GM21529 (cell line): ENCODE results near the gene TBC1D30.
A peak's percentile ranks its signal among the peaks of the same experiment; 100 is the strongest.

Experiments used
- ATAC-seq: cut with Tn5 transposase; IDR thresholded peaks from one replicate; pipeline ENCODE4 v1.9.1; 2021; ENCODE audit not compliant: unreplicated experiment

TBC1D30 gene

GRCh38 chr12:64903479-64904152, 79.2 kb downstream of the TBC1D30 start:
- no peak for ATAC-seq

GRCh38 chr12:64907097-64907496, 82.7 kb downstream of the TBC1D30 start:
- no peak for ATAC-seq

GRCh38 chr12:64909124-64909523, 84.7 kb downstream of the TBC1D30 start:
- ATAC-seq, result no peak

- no peak for ATAC-seq
These were observed 86.6 kb downstream of the TBC1D30 start for GRCh38 chr12:64911081-64911480.

GRCh38 chr12:64911912-64912311, 87.5 kb downstream of the TBC1D30 start:
- no peak for ATAC-seq

- ATAC-seq, result no peak
These were observed 88.2 kb downstream of the TBC1D30 start for GRCh38 chr12:64912516-64913255.

GRCh38 chr12:64915242-64915641, 90.8 kb downstream of the TBC1D30 start:
- no peak for ATAC-seq

- ATAC-seq, result no peak
These were observed 92.2 kb downstream of the TBC1D30 start for GRCh38 chr12:64916411-64917261.

- no peak for ATAC-seq
These were observed 93.9 kb downstream of the TBC1D30 start for GRCh38 chr12:64918344-64918743.

GRCh38 chr12:64918801-64919200, 94.4 kb downstream of the TBC1D30 start:
- no peak for ATAC-seq

GRCh38 chr12:64922853-64923252, 98.4 kb downstream of the TBC1D30 start:
- ATAC-seq, result no peak

- peak; percentile 47 for ATAC-seq
These were observed 99.1 kb downstream of the TBC1D30 start for GRCh38 chr12:64923536-64923935.
